ENCODE data around the gene RFFL.

DNA sequence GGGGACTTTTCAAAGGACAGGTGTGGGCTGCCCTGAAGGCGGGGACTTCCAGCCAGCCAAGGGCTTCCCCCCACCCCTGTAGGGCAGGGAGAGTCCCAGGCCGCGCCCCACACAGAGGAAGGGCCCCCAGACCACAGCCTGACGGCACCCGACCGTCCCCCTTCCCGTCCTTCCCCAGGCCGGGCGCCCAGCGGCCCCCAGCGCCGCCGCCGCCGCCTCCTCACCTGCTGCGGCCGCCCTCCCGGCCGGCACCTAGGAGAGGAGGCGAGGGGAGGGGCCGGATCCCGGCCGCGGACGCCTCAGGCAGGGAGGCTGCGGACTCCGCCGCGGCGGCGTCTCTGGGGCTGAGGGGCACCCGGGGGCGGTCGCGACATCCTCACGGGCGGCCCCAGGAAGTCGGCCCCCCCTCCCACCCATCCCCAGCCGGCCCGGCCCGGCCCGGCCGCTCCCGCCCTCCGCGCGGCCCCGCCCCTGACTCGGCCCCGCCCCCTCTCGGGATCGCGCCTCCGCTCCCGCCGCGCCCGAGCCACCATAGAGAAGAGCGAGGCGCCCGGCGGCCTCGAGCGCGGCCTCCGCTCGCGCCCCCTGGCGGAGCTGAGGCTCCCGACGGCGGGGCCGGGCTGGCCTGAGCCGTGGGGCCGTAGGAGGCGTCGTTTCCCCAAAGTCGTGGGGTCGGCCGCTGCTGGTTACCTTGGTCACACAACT is 25.5 kb upstream of the RFFL start:
- TF ChIP-seq, protein P1, sequence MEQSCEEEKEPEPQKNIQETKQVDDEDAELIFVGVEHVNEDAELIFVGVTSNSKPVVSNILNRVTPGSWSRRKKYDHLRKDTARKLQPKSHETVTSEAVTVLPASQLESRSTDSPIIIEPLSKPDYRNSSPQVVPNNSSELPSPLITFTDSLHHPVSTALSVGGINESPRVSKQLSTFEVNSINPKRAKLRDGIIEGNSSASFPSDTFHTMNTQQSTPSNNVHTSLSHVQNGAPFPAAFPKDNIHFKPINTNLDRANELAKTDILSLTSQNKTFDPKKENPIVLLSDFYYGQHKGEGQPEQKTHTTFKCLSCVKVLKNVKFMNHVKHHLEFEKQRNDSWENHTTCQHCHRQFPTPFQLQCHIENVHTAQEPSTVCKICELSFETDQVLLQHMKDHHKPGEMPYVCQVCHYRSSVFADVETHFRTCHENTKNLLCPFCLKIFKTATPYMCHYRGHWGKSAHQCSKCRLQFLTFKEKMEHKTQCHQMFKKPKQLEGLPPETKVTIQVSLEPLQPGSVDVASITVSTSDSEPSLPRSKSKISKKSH (CRISPR knock-in tag; IDR thresholded peaks at IDR 0.05) = no peak
- TF ChIP-seq CREB1 (IDR thresholded peaks at IDR 0.05) (no peak), CREB1 (CRISPR knock-in tag; IDR thresholded peaks at IDR 0.05) (no peak), KLF10 (CRISPR knock-in tag; IDR thresholded peaks at IDR 0.05) (no peak)

Measured in K562 (cell line).